ENCODE measurements around the gene LATS2.

The LATS2 gene

GRCh38 chr13:21006141-21007005, 55.0 kb downstream of the LATS2 start:
- DNase-seq (no peak), ATAC-seq (ENCODE audit: insufficient read depth, low read depth) (no peak)
- no peak overlapping the region for H3K9ac ChIP-seq (ENCODE audit: low read depth, low read length)
- H2AFZ ChIP-seq (ENCODE audit: low read depth, low read length): no peak overlapping the region
- H3K4me3 ChIP-seq (ENCODE audit: low read depth in 1 of 2, low read length in 2 of 2): no peak overlapping the region
- no peaks in the 10 kb centered on the region for H3K9me3 ChIP-seq (ENCODE audit: insufficient read depth, low read length, severe bottlenecking)
- no peaks in the 10 kb centered on the region for H3K27me3 ChIP-seq (ENCODE audit: insufficient read depth, low read length, poor library complexity)
- H4K20me1 ChIP-seq (ENCODE audit: insufficient read depth, low read length): no peaks in the 10 kb centered on the region
- no peaks in the 10 kb centered on the region for H3K36me3 ChIP-seq (ENCODE audit: insufficient read depth, low read length)
- H3K79me2 ChIP-seq (ENCODE audit: insufficient read depth, low read length): no peaks in the 10 kb centered on the region
- no peak overlapping the region for H3K4me2 ChIP-seq (ENCODE audit: insufficient read depth, low read length)
- H3K4me1 ChIP-seq (ENCODE audit: insufficient read depth, low read length): no peaks in the 10 kb centered on the region
- no peak overlapping the region for H3K27ac ChIP-seq (ENCODE audit: low read length)
- TF ChIP-seq CTCF (IDR thresholded peaks at IDR 0.05; ENCODE audit: borderline replicate concordance, extremely low read depth, low read length, poor library complexity, severe bottlenecking) (no peak), EZH2 (IDR thresholded peaks at IDR 0.05; ENCODE audit: borderline replicate concordance, low read depth, low read length, severe bottlenecking) (no peak)

- Histone ChIP-seq H4K20me1 (ENCODE audit: insufficient read depth, low read length) (no peaks in the 10 kb centered on the region), H3K27me3 (ENCODE audit: insufficient read depth, low read length, poor library complexity) (no peaks in the 10 kb centered on the region)
- ATAC-seq (ENCODE audit: insufficient read depth, low read depth): no peak
Measured at GRCh38 chr13:21005193-21005592, 56.2 kb downstream of the LATS2 start.

GRCh38 chr13:21001471-21001870, 59.9 kb downstream of the LATS2 start:
- Histone ChIP-seq H3K9me3 (ENCODE audit: insufficient read depth, low read length, severe bottlenecking) (no peaks in the 10 kb centered on the region), H3K4me1 (ENCODE audit: insufficient read depth, low read length) (no peaks in the 10 kb centered on the region), H3K4me2 (ENCODE audit: insufficient read depth, low read length) (no peak overlapping the region), H3K9ac (ENCODE audit: low read depth, low read length) (no peak overlapping the region), H3K36me3 (ENCODE audit: insufficient read depth, low read length) (no peaks in the 10 kb centered on the region), H3K79me2 (ENCODE audit: insufficient read depth, low read length) (no peaks in the 10 kb centered on the region), H4K20me1 (ENCODE audit: insufficient read depth, low read length) (no peaks in the 10 kb centered on the region), H3K4me3 (ENCODE audit: low read depth in 1 of 2, low read length in 2 of 2) (no peak overlapping the region), H2AFZ (ENCODE audit: low read depth, low read length) (no peak overlapping the region), H3K27me3 (ENCODE audit: insufficient read depth, low read length, poor library complexity) (no peaks in the 10 kb centered on the region), H3K27ac (ENCODE audit: low read length) (no peak overlapping the region)
- TF ChIP-seq CTCF (IDR thresholded peaks at IDR 0.05; ENCODE audit: borderline replicate concordance, extremely low read depth, low read length, poor library complexity, severe bottlenecking): no peak
- no peak for TF ChIP-seq EZH2 (IDR thresholded peaks at IDR 0.05; ENCODE audit: borderline replicate concordance, low read depth, low read length, severe bottlenecking)
- ATAC-seq (ENCODE audit: insufficient read depth, low read depth): no peak
- no peak for DNase-seq

More at GRCh38 chr13:21005193-21005592, 56.2 kb downstream of the LATS2 start:
- TF ChIP-seq EZH2 (IDR thresholded peaks at IDR 0.05; ENCODE audit: borderline replicate concordance, low read depth, low read length, severe bottlenecking): no peak
- no peak for TF ChIP-seq CTCF (IDR thresholded peaks at IDR 0.05; ENCODE audit: borderline replicate concordance, extremely low read depth, low read length, poor library complexity, severe bottlenecking)
- no peaks in the 10 kb centered on the region for H3K79me2 ChIP-seq (ENCODE audit: insufficient read depth, low read length)
- no peaks in the 10 kb centered on the region for H3K4me1 ChIP-seq (ENCODE audit: insufficient read depth, low read length)
- H3K9ac ChIP-seq (ENCODE audit: low read depth, low read length): no peak overlapping the region
- H3K27ac ChIP-seq (ENCODE audit: low read length): no peak overlapping the region
- H3K4me2 ChIP-seq (ENCODE audit: insufficient read depth, low read length): no peak overlapping the region
- DNase-seq: no peak
- no peak overlapping the region for H3K4me3 ChIP-seq (ENCODE audit: low read depth in 1 of 2, low read length in 2 of 2)
- no peaks in the 10 kb centered on the region for H3K36me3 ChIP-seq (ENCODE audit: insufficient read depth, low read length)
- H2AFZ ChIP-seq (ENCODE audit: low read depth, low read length): no peak overlapping the region
- no peaks in the 10 kb centered on the region for H3K9me3 ChIP-seq (ENCODE audit: insufficient read depth, low read length, severe bottlenecking)

Measured in DND-41 (cell line).